COLO668 (cell line): ENCODE measurements around the gene DIP2C.
"Not testable (repeated sequence)": the region's sequence is repeated elsewhere in the genome, so short reads cannot be mapped to it uniquely, and the experiment has no call there.

Source experiments
- DNase-seq: peaks from one replicate; lab custom pipeline; 2025; ENCODE audit not compliant: unreplicated experiment; lab: John Stamatoyannopoulos, UW

DIP2C gene

GRCh38 chr10:398954-399353 is 290.5 kb downstream of the DIP2C start:
- DNase-seq: no peak

GRCh38 chr10:397321-398068 is 292.0 kb downstream of the DIP2C start:
- DNase-seq: no peak

- DNase-seq: no peak
Observed at GRCh38 chr10:396535-397220, 292.8 kb downstream of the DIP2C start.

GRCh38 chr10:396107-396506 is 293.4 kb downstream of the DIP2C start:
- DNase-seq: no peak

- no peak for DNase-seq
Observed at GRCh38 chr10:395665-396064, 293.8 kb downstream of the DIP2C start.

DNA sequence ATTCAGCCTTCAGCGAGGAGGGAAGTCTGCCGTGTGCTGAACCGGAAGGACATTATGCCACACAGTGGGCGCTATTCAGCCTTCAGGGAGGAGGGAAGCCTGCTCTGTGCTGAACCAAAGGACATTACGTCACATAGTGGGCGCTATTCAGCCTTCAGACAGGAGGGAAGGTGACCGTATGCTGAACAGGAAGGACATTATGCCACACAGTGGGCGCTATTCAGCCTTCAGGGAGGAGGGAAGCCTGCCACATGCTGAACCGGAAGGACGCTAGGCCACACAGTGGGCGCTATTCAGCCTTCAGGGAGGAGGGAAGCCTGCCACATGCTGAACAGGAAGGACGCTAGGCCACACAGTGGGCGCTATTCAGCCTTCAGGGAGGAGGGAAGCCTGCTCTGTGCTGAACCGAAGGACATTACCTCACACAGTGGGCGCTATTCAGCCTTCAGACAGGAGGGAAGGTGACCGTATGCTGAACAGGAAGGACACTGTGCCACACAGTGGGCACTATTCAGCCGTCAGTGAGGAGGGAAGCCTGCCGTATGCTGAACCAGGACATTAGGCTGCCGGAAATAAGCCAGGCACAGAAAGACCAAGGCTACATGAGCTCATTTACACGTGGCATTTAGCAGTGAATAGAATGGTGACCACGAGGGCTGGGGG is 294.9 kb downstream of the DIP2C start:
- not testable (repeated sequence) for DNase-seq

- no peak for DNase-seq
Observed at GRCh38 chr10:393787-394438, 295.6 kb downstream of the DIP2C start.

- DNase-seq: no peak
Observed at GRCh38 chr10:393106-393745, 296.2 kb downstream of the DIP2C start.

- no peak for DNase-seq
Observed at GRCh38 chr10:392705-393037, 296.8 kb downstream of the DIP2C start.

DNA sequence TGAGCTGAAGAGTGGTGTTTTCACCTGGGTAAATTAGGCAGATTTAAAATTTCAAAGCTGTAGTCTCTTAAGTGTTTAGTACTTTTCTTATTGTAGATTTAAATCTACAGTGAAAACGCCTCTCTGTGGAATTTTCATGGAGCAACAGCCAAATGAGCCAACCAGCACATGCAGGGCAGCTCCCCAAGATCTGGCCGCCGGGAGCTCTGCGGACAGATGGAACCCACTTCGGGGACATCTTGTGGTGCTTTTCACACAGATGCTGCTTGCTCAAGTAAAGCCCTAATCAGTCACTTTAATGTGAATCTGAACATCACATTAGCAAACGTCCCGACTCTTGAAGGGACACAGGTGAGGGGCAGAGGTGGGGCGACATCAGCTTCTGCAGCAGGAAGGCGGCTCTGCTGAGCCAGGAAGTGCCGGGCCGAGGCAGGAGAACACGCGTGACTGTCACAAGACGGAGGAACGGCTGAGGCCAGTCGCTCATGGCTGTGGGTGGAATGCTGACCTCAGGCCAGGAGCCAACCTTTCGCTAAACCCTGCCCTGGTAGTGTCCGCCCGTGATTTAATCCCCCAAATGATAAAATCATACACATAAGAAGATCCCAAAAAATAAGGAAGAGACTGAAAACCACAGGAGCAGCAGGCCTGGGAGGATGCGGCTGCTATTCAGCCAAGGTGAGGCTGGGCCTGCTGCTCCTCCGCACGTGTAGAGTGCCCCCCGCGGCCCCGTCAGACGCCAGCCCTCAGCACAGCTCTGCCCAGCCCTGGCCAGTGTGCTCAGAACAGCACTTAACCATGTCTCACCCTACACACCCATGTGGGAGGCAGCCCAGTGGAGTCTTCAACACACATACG is 297.4 kb downstream of the DIP2C start:
- DNase-seq: no peak

- DNase-seq: peak; percentile 64
Observed at GRCh38 chr10:391305-391704, 298.2 kb downstream of the DIP2C start.

GRCh38 chr10:390449-391100 is 298.9 kb downstream of the DIP2C start:
- no peak for DNase-seq

- DNase-seq: no peak
Observed at GRCh38 chr10:389836-390448, 299.5 kb downstream of the DIP2C start.

DNA sequence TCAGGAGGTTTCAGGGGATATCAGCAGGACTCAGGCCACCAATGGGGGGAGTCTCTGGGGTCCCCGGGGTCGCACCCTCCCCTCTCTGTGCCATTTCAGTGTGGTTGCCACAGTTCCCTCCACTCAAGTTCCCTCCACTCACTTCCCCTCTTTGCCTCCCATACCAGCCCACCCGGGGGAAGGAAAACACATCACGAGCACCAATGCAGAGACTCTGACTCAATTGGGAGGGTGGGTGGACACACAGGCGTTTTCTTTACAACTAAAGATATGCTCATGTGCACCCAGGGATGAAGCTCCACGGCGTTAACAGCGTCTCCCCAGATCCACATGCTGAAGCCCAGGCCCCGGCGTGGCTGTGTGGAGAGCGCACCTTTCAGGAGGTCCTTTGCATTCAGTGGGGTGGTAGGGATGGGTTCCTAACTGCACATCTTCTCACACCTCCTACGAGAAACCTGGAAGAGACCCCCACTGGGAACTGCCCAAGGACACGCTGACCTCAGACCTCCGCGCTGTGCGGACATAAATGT is 300.1 kb downstream of the DIP2C start:
- no peak for DNase-seq

GRCh38 chr10:388661-389045 is 300.8 kb downstream of the DIP2C start:
- DNase-seq: no peak

DNA sequence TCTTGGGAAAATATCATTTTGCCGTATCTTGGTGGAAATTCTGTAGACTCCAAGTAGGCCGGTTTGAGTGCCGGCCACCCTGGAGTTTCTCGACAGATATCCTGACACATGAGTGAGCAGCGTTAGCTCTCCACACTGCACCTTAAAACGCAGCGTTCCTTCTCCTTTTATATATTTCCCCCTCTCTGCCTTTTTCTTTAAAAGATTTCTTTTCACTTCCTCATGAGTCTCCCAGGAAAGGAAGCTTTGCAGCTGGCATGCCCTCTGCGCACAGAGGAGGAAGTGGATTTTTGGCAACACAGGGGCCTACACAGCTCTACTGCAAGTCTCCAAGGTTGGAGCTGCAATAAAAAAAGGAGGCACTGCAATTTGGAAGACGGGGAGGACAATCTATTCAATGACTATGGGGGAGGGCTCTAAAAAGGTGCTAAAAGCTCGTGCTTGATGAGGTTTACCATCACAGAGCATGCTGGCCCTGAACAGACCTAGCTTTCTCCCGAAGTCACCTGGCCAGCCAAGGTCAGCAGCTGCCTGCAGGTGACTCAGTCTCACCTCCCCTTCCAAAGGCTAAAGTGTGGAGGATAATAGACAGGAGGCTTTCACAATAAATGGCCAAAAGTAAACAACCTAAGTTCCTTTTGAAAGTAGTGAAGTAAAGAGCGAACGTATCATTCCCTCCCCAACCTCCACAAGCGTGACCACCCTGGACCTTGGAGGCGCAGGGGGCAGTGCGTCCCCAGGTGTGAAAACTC is 301.4 kb downstream of the DIP2C start:
- no peak for DNase-seq

DNA sequence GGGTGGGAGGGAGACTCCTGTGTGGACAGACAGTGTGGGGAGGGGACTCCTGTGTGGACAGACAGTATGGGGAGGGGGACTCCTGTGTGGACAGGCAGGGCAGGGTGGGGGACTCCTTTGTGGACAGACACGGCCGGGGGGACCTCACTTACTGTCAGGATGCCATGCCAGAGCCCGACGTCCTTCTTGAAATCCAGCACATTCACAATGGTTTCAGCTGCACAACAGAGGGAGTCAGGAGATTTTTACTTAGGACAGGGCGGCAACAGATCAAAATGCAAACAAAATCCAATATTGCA is 301.9 kb downstream of the DIP2C start:
- no peak for DNase-seq

- DNase-seq: no peak
Observed at GRCh38 chr10:386771-387592, 302.5 kb downstream of the DIP2C start.
